ENCODE measurements around the gene WDR38.

The WDR38 gene

DNA sequence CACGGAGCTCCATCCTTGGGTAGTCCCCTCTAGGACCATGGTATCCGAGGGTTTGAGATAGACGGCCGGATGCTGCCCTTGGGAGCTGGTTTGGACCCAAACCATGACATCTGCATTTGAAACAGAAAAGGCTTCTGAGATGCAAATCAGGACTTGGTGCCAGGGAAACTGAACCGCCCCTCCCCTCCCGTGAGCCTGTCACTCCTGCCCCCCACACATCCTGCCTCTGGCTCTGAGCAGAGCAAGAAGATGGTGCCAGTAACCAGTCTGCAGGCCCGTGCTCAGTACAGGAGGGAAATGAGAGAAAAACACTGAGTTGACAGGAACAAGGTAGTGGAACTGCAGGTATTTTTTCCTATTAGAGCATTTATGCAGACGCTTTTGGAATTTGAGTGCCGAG lies 27.2 kb downstream of the WDR38 start:
- DNase-seq (ENCODE audit: extremely low read depth in 1 of 2, low read depth in 1 of 2): no peak

DNA sequence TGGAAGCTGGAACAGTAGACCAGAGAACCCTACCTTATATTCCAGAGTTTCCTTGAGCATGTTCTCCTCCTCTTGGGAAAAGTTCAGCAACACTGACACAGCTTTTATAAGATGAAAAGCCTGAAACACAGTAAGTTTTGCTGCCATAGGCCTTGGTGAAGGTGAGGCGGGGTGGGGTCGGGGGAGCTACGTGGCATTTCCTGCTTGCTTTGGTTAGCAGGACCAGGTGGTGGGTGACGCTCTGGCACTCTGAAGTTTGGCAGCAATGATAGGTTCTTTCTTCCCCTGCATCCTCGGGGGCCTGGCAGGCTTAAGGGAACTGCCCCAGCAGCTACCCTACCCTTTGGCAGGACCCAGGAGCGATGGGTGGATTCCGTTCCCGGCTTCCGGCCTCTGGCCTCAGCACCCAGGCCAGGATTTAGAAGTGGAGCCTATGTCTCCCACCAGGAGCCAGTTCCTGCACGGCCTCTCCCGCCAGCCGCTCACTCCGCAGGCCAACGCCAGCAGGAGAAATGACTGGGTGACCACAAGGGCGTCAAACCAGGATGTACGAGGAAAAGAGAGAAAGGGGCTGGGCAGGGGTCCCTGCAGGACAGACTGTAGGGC lies 28.0 kb downstream of the WDR38 start:
- DNase-seq (ENCODE audit: extremely low read depth in 1 of 2, low read depth in 1 of 2): no peak

- no peak for DNase-seq (ENCODE audit: extremely low read depth in 1 of 2, low read depth in 1 of 2)
Measured at GRCh38 chr9:124882231-124882630, 29.0 kb downstream of the WDR38 start.

DNA sequence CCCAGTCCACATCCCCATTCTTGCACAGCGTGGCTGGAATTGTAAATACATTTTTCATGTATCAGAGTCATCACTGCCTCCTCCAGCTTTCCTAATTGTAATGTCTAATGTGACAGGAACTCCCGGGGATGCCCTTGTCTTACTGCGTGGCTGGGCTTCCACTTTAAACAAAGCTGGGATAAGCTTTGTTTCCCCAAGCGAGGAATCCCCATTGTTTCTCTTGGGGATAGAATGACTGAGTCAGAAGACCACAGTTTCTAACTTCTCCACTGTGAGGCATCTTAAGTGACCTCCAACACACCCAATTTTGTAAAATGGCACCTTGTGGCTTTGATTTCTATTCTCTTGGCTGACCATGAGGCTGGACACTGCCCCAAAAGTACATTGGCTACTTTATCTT lies 31.1 kb downstream of the WDR38 start:
- no peak for DNase-seq (ENCODE audit: extremely low read depth in 1 of 2, low read depth in 1 of 2)

DNA sequence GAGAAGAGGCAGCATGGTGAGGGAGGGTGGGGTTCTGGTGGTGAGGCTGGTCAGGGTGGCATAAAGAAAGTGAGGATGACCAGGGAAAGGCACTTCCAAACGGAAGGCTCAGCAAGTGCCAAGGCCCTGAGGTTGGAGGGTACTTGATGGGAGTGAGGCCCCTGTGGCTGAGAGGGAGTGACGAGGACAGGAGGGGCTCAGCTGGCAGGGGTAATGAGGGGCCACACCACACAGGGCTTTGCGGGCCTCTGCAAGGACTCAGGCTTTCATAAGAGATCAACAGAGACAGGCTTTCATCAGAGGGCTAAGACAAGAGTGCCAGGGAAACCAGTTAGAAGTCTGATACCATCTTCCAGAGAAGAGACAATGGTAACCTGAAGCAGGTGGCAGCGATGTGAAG lies 32.3 kb downstream of the WDR38 start:
- DNase-seq (ENCODE audit: extremely low read depth in 1 of 2, low read depth in 1 of 2): no peak

- DNase-seq (ENCODE audit: extremely low read depth in 1 of 2, low read depth in 1 of 2): no peak
Measured at GRCh38 chr9:124886461-124886860, 33.2 kb downstream of the WDR38 start.

GRCh38 chr9:124886866-124887492 lies 33.7 kb downstream of the WDR38 start:
- no peak for DNase-seq (ENCODE audit: extremely low read depth in 1 of 2, low read depth in 1 of 2)

DNA sequence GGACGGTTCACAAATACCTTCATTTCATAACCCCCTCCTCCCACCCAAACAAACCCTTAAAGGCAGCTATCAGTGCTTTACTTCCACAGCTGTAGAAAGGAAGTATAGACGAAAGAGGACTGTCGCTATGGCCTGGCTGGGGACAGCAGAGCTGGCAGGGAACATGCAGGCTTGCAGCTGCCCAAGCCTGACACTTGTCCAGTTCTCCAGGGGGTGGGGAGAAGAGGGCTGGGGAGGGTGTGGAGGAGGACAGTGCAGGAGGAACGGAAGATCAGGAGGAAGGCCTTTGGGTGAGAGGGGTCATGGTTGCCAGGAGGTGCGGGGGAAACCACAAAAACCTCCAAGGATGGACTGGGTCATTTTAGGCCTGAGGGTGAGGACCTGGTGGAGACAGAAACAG lies 34.6 kb downstream of the WDR38 start:
- no peak for DNase-seq (ENCODE audit: extremely low read depth in 1 of 2, low read depth in 1 of 2)

DNA sequence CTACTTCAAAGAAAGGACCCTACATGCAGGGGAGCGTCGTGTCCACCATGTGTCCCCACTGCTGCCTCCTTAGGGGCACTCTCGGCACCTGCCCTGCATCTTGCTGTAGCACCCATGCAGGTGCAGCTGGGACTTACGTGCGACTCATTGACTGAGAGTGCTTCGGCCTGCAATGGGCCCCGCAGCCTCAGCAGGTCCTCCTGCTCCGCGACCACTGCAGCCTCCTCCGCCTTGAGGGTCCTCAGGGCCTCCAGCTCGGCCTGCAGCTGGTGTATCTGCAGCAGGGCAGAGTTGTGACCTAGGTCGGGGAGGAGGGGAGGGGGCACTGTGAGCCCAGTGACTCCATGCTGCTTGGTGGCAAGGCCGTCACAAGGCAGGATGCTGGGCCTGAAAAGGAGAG lies 35.7 kb downstream of the WDR38 start:
- no peak for DNase-seq (ENCODE audit: extremely low read depth in 1 of 2, low read depth in 1 of 2)

- no peak for DNase-seq (ENCODE audit: extremely low read depth in 1 of 2, low read depth in 1 of 2)
Measured at GRCh38 chr9:124890179-124890578, 36.9 kb downstream of the WDR38 start.

DNA sequence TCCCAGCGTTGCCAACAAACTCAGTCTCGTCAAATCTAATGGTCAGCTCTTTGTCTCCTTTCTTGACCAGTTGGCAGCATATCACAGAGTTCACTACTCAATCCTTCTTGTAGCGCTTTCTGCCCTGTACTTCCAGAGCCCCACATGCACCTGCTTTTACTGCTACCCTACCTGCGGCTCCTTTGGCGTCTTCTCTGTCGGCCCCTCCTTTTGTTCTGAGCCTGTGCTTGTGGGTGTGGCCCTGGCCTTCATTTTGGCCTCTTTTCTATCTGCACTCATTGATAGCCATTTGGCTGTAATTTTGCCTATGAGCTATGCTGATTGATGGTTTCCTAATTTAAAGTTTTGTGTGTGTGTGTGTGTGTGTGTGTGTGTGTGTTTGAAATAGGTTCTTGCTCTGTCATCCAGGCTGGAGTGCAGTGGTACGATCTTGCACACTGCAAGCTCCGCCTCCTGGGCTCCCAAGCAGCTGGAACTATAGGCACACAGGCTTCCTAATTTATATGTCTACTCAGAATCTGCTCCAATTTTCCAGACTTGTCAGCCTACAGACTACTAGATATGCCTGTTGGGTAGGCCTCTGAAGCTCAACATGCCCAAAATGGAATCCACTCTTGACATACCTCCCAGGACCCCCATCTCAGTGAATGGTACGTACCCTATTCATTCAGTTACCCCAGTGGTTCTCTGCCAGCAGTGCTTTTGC lies 40.9 kb downstream of the WDR38 start:
- DNase-seq (ENCODE audit: extremely low read depth in 1 of 2, low read depth in 1 of 2): no peak

GRCh38 chr9:124894741-124895170 lies 41.5 kb downstream of the WDR38 start:
- no peak for DNase-seq (ENCODE audit: extremely low read depth in 1 of 2, low read depth in 1 of 2)

DNA sequence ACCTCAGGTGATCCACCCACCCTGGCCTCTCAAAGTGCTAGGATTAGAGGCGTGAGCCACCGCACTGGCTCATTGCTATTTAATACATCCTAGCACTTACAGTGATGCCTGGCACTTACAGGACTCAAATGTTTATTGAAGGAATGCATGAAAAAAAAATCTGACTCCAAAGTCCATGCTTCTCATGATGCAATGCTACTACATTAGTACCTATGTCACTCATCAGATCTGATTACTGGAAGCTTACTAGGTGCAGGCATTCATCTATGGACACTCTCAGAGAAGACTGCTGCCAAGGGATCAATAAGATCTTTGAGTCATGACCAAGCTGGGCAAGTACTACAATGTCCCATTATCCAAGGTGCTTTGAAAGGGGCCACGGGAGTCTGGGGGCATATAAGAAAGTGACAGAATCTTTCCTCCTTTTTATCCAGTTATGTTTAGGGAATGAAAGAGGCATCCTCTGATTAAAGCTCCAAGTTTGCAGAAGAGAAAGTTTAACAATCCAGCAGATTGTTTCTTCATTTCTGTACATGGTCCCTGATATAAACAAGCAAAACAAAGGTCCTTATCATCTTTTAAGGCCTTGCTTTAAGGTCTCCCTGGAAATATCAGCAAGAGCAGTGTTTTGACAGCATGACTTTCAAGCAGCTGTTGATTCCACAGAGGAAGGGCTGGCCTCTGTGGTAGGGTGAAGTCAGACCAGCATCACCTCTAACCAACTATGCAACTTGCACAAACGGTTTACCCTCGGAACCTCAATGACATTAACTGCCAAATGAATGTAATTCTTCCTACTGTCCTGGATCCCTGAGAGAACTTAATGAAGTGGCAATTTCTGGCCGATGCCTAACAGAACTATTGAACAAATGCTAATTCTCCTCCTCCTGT lies 44.6 kb downstream of the WDR38 start:
- DNase-seq (ENCODE audit: extremely low read depth in 1 of 2, low read depth in 1 of 2): no peak

GRCh38 chr9:124899845-124900244 lies 46.6 kb downstream of the WDR38 start:
- no peak for DNase-seq (ENCODE audit: extremely low read depth in 1 of 2, low read depth in 1 of 2)

- DNase-seq (ENCODE audit: extremely low read depth in 1 of 2, low read depth in 1 of 2): no peak
Measured at GRCh38 chr9:124906966-124907365, 53.7 kb downstream of the WDR38 start.

All from stimulated activated CD8-positive, alpha-beta memory T cell treated with anti-CD3 and anti-CD28 coated beads, Interleukin-7, amount 100 ng/mL, for 48 hours (primary cell).